Spleen (tissue), 7 donors: ENCODE measurements around the gene TRIM28.

ENCODE experiments used
- POLR2A ChIP-seq, 3 donors: fragments of 450-650 bp; IDR thresholded peaks; one replicate each; pipeline ENCODE4 v1.5.1; 2017; ENCODE audit warnings: antibody characterized with exemption in 3 of 3, mild to moderate bottlenecking in 1 of 3
- POLR2AphosphoS5 ChIP-seq, 3 donors: sonication (generic); formaldehyde crosslinking; IDR thresholded peaks; one replicate each; pipeline ENCODE4 v1.5.1; 2017; ENCODE audit warnings: antibody characterized with exemption in 3 of 3
- TF ChIP-seq, protein P1 (sequence below), 11 experiments: fragments of 200-600 bp in 7 of 11; fragments of 450-650 bp in 4 of 11; sonication (generic) in 4 of 11; IDR thresholded peaks in 8 of 11; conservative IDR thresholded peaks in 3 of 11; 1 replicate in 7 of 11; 2 replicates in 4 of 11; pipeline versions ENCODE4 v1.4.0 to v1.8.0; 2016 to 2021; ENCODE audit warnings: antibody characterized with exemption in 11 of 11, inconsistent platforms in 4 of 11, mild to moderate bottlenecking in 1 of 11
- donor health status: DM: no; HTN: no; CAD: no; lungs with moderate emphysema.
- donor health status: DM: no; HTN: no; CAD: no.
- donor health status: DM: no; HTN: no; CAD: no.

DNA sequence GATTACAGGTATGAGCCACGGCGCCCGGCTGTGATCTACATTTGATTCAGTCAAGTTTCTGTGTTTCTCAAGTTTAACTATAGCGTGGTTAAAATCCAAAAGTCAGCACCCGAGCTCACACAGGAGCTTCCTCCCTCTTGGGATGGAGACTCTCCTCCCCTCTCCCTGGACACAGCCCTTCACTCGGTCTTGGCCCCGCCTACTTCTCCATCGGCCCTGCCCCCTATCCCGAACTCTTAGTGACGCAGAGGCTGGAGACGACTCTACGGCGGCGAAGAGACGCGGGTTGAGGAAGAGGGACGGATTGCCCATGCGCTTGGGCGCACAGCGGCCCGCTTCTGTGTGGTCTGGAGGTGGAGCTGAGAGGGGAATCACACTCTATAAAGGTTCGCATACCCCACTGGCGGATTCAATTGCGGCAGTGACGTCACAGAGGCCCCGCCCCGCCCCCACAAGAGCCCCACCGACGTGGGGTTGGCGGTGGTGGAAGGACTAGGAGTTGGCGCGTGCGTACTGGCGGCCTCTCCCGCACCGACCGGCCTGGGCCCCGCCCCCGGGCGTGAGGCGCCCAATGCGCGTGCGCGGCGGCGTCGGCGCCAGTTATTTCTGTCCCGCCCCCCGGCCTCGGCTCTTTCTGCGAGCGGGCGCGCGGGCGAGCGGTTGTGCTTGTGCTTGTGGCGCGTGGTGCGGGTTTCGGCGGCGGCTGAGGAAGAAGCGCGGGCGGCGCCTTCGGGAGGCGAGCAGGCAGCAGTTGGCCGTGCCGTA, at the start of gene TRIM28:
- TF ChIP-seq POLR2AphosphoS5 (IDR thresholded peaks at IDR 0.05) (peak; percentile 99 to 100 (median 100)), POLR2A (IDR thresholded peaks at IDR 0.05) (peak; percentile 94 to 97 (median 95))
- TF ChIP-seq, protein P1, sequence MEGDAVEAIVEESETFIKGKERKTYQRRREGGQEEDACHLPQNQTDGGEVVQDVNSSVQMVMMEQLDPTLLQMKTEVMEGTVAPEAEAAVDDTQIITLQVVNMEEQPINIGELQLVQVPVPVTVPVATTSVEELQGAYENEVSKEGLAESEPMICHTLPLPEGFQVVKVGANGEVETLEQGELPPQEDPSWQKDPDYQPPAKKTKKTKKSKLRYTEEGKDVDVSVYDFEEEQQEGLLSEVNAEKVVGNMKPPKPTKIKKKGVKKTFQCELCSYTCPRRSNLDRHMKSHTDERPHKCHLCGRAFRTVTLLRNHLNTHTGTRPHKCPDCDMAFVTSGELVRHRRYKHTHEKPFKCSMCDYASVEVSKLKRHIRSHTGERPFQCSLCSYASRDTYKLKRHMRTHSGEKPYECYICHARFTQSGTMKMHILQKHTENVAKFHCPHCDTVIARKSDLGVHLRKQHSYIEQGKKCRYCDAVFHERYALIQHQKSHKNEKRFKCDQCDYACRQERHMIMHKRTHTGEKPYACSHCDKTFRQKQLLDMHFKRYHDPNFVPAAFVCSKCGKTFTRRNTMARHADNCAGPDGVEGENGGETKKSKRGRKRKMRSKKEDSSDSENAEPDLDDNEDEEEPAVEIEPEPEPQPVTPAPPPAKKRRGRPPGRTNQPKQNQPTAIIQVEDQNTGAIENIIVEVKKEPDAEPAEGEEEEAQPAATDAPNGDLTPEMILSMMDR (IDR thresholded peaks at IDR 0.05 in 8 of 11, conservative IDR thresholded peaks at IDR 0.05 in 3 of 11) = peak in 4 of 11 experiments; percentile 6 to 14 (median 12)
